ENCODE data around the gene WNK3.

DNA sequence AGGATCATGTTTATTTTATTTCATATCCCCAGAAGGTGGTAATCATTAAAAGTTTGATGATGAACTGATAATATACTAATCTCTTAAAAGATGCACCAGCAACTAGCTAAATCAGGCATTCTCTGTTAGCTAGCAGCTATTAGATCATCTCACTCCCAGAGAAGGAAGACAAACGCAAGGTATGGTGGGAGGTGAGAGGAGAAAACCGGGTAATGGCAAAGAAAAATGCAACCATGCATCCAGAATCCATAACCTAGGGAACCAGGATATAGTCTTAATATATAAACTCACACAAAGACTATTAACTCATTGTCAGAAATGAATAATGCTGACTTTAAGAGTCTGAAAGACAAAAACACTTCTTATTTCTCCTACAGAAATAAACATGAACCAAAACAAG lies 66.1 kb downstream of the WNK3 start:
- TF ChIP-seq, protein P1, sequence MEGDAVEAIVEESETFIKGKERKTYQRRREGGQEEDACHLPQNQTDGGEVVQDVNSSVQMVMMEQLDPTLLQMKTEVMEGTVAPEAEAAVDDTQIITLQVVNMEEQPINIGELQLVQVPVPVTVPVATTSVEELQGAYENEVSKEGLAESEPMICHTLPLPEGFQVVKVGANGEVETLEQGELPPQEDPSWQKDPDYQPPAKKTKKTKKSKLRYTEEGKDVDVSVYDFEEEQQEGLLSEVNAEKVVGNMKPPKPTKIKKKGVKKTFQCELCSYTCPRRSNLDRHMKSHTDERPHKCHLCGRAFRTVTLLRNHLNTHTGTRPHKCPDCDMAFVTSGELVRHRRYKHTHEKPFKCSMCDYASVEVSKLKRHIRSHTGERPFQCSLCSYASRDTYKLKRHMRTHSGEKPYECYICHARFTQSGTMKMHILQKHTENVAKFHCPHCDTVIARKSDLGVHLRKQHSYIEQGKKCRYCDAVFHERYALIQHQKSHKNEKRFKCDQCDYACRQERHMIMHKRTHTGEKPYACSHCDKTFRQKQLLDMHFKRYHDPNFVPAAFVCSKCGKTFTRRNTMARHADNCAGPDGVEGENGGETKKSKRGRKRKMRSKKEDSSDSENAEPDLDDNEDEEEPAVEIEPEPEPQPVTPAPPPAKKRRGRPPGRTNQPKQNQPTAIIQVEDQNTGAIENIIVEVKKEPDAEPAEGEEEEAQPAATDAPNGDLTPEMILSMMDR (IDR thresholded peaks at IDR 0.05) = no peak
- TF ChIP-seq POLR2A (IDR thresholded peaks at IDR 0.05) = no peak

Measured in adrenal gland (tissue), 5 donors.